ENCODE measurements around the gene GALM.

DNA sequence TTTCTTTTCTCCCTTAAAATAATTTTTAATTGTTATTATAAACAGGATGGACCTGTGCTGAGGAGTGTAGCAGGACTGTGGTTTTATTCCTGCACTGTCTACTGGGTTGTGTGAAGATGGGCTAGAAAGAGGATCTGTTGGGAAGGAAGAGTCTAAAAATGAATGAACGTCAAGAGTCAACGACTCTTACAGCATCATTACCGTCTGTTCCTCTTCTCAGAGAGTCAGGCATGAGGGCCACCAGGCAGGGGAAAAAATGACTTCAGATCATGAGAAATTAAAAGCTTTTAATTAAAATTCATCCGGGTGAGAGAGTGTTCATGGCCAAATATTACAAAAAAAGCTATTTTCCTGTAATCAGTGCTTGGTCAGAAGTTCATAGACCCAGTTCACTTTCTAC is 52.7 kb downstream of the GALM start:
- TF ChIP-seq JUN (IDR thresholded peaks at IDR 0.05; ENCODE audit: borderline replicate concordance, insufficient read depth, insufficient read length, low read depth) (no peak), POLR2A (IDR thresholded peaks at IDR 0.05; ENCODE audit: low read depth, low read length) (no peak), MYC (IDR thresholded peaks at IDR 0.05; ENCODE audit: low read depth, low read length) (no peak), POLR2AphosphoS5 (IDR thresholded peaks at IDR 0.05; ENCODE audit: insufficient read depth, low read depth, low read length) (no peak), CTCF (IDR thresholded peaks at IDR 0.05; ENCODE audit: extremely low read depth in 1 of 2, insufficient read depth in 1 of 2, low read depth in 1 of 2, low read length in 2 of 2) (no peak)

All from endothelial cell of umbilical vein (primary cell).